Testis (tissue), 3 donors: ENCODE data around the gene HLCS. TPM values are rescaled to one million over a fixed set of nuclear protein-coding genes. Genes with fewer than 3 reads are reported as not detected.

ENCODE experiments used
- DNase-seq: peaks from one replicate; pipeline ENCODE4 v3.0.0-alpha.2; 2019
- H3K27ac ChIP-seq, 2 donors: fragments of 200-600 bp; sonication (generic); one replicate each; pipeline ENCODE4 v1.5.1; 2019
- H3K27me3 ChIP-seq: fragments of 200-600 bp; sonication (generic); one replicate; pipeline ENCODE4 v1.5.1; 2019
- H3K36me3 ChIP-seq: fragments of 200-600 bp; sonication (generic); one replicate; pipeline ENCODE4 v1.5.1; 2017; ENCODE audit warnings: low read depth; ENCODE audit errors: missing control alignments
- H3K4me1 ChIP-seq: fragments of 200-600 bp; sonication (generic); one replicate; pipeline ENCODE4 v1.5.1; 2019
- H3K4me3 ChIP-seq, 2 donors: fragments of 200-600 bp; sonication (generic); one replicate each; pipeline ENCODE4 v1.5.1; 2017 to 2019
- H3K9me3 ChIP-seq: fragments of 200-600 bp; sonication (generic); one replicate; pipeline ENCODE4 v1.5.1; 2017
- POLR2A ChIP-seq: fragments of 450-650 bp; IDR thresholded peaks from one replicate; pipeline ENCODE4 v1.6.1; 2017; ENCODE audit warnings: antibody characterized with exemption, mild to moderate bottlenecking, moderate library complexity
- WGBS, 2 donors: methylation state at CpG; one replicate each; pipeline ENCODE4 v1.1.5; 2018; 5-methylcytosine and 5-hydroxymethylcytosine counted together
- intact Hi-C: fragments of 100-400 bp; cut with DNase I; formaldehyde crosslinking; loops from one replicate; pipeline ENCODE4 v1.15.1; 2023; ENCODE audit warnings: low total_unique reads
- polyA plus RNA-seq: library from polyadenylated mRNA; stranded (reverse); fragments of 350-450 nt; fragmentation: Illumina TruSeq; extraction: RNeasy Lipid Tissue Mini Kit (QIAGEN cat#74804); gene quantifications from one replicate; pipeline ENCODE4 v1.2.3, GENCODE V29; 2014; ENCODE audit warnings: low read depth, low replicate concordance; ENCODE audit not compliant: insufficient read depth
- total RNA-seq, 2 donors: library from RNA; depleted of rRNA; stranded (reverse); fragments of >200 nt; gene quantifications; one replicate each; pipeline ENCODE4 v1.2.3, GENCODE V29; 2016
- TF ChIP-seq, protein P1 (sequence below), 3 experiments: fragments of 450-650 bp in 2 of 3; fragments of 200-600 bp in 1 of 3; sonication (generic) in 1 of 3; IDR thresholded peaks; one replicate each; pipeline ENCODE4 v1.5.1; 2016 to 2019; ENCODE audit warnings: antibody characterized with exemption in 3 of 3, mild to moderate bottlenecking in 2 of 3, moderate library complexity in 1 of 3

The HLCS gene
- total and polyA plus RNA-seq, 3 donors from 2014 or later, result 19.5 to 38.1 (median 30.1) TPM

DNA sequence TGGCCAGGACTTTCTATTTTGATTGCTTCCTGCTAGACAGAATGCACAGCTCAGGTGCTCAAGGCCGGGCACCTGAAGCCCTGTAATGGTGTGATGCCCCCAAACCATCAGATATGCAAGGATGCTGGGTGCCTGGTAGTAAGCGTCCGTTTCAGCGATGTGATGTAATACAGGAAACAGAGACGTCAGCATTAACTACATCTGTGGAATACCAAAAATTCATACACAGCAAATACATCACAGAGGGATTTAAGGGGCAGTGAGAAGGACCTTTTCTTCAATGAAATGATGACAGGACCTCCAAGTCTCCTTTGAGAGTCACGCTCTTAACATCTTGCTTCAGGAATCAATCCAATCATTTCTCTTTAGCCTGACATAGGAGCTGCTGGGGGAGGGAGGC is 203.2 kb downstream of the HLCS start:
- H3K27me3 ChIP-seq, result no peaks in the 10 kb centered on the region
- H3K4me3 ChIP-seq, result no peak overlapping the region
- no peak for DNase-seq
- no peaks in the 10 kb centered on the region for H3K9me3 ChIP-seq
- WGBS, 2 donors, result 88 to 91% methylated on average over 6 of the region's 6 CpGs
- no peak for TF ChIP-seq POLR2A
- TF ChIP-seq, protein P1, sequence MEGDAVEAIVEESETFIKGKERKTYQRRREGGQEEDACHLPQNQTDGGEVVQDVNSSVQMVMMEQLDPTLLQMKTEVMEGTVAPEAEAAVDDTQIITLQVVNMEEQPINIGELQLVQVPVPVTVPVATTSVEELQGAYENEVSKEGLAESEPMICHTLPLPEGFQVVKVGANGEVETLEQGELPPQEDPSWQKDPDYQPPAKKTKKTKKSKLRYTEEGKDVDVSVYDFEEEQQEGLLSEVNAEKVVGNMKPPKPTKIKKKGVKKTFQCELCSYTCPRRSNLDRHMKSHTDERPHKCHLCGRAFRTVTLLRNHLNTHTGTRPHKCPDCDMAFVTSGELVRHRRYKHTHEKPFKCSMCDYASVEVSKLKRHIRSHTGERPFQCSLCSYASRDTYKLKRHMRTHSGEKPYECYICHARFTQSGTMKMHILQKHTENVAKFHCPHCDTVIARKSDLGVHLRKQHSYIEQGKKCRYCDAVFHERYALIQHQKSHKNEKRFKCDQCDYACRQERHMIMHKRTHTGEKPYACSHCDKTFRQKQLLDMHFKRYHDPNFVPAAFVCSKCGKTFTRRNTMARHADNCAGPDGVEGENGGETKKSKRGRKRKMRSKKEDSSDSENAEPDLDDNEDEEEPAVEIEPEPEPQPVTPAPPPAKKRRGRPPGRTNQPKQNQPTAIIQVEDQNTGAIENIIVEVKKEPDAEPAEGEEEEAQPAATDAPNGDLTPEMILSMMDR (IDR thresholded peaks at IDR 0.05), result no peak
- intact Hi-C loops, result no loop called here
- no peak overlapping the region for H3K27ac ChIP-seq
- H3K36me3 ChIP-seq, result no peaks in the 10 kb centered on the region
- H3K4me1 ChIP-seq, result peaks cover 3% of the 10 kb centered on the region

GRCh38 chr21:36762642-36763041 is 203.8 kb downstream of the HLCS start:
- H3K9me3 ChIP-seq, result no peaks in the 10 kb centered on the region
- no peaks in the 10 kb centered on the region for H3K36me3 ChIP-seq
- no peaks in the 10 kb centered on the region for H3K27me3 ChIP-seq
- no peak for TF ChIP-seq POLR2A
- TF ChIP-seq, protein P1 (IDR thresholded peaks at IDR 0.05), result no peak
- no peak overlapping the region for H3K4me3 ChIP-seq
- no peaks in the 10 kb centered on the region for H3K4me1 ChIP-seq
- H3K27ac ChIP-seq, result no peak overlapping the region
- WGBS, 2 donors, result 54 to 59% methylated on average over 9 of the region's 9 CpGs
- intact Hi-C loops, result no loop called here
- DNase-seq, result peak; percentile 23

GRCh38 chr21:36761685-36762084 is 204.8 kb downstream of the HLCS start:
- intact Hi-C loops, result no loop called here
- no peak overlapping the region for H3K4me3 ChIP-seq
- H3K4me1 ChIP-seq, result no peaks in the 10 kb centered on the region
- DNase-seq, result no peak
- no peaks in the 10 kb centered on the region for H3K27me3 ChIP-seq
- no peaks in the 10 kb centered on the region for H3K36me3 ChIP-seq
- 95 to 99% methylated on average over 6 to 11 of the region's 11 CpGs for WGBS, 2 donors
- no peak for TF ChIP-seq POLR2A
- TF ChIP-seq, protein P1 (IDR thresholded peaks at IDR 0.05), result no peak
- no peaks in the 10 kb centered on the region for H3K9me3 ChIP-seq
- H3K27ac ChIP-seq, result no peak overlapping the region

DNA sequence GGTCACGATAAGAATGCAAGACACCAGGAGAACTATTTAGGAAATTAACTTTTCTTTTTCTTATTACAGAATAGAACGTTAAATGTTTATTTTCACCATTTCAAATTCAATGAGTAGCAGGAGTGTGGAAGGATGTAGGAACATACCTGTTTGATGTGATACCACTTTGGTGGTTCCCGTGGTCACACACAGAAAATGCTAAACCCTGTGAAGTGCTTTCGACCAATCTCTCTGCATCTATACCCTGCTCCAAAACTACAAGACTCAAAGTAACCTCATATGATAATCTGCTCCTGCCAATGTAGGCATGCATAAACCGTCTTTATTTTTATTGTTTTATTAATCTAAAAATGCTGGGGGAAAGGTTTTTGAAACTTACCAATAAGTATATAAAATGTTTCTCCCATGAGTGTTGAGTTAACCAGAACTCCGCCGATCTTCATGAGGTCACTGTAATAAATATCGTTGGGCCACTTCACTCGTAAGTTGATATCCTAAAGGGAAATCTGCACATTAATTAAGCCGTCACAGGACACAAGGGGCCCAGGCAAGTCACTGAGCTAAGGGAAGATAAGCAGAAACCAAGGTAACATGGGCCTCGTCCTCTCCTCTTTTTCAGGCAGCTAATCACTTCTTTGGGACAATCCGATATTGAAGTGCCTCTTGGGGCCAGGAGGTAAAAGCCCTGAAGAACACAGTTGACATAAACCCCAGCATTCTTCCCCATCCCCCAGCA is 207.0 kb downstream of the HLCS start:
- no peaks in the 10 kb centered on the region for H3K27me3 ChIP-seq
- no peak for DNase-seq
- intact Hi-C loops, result no loop called here
- TF ChIP-seq POLR2A, result no peak
- TF ChIP-seq, protein P1 (IDR thresholded peaks at IDR 0.05), result no peak
- H3K9me3 ChIP-seq, result no peaks in the 10 kb centered on the region
- H3K36me3 ChIP-seq, result no peaks in the 10 kb centered on the region
- H3K27ac ChIP-seq, result no peak overlapping the region
- H3K4me3 ChIP-seq, result no peak overlapping the region
- H3K4me1 ChIP-seq, result no peaks in the 10 kb centered on the region
- WGBS, 2 donors, result 83 to 87% methylated on average over 12 of the region's 12 CpGs

GRCh38 chr21:36757196-36757595 is 209.3 kb downstream of the HLCS start:
- Histone ChIP-seq H3K36me3 (no peaks in the 10 kb centered on the region), H3K27ac (no peak overlapping the region), H3K4me1 (no peaks in the 10 kb centered on the region), H3K27me3 (no peaks in the 10 kb centered on the region), H3K4me3 (no peak overlapping the region), H3K9me3 (no peaks in the 10 kb centered on the region)
- TF ChIP-seq, protein P1 (IDR thresholded peaks at IDR 0.05), result no peak
- TF ChIP-seq POLR2A, result no peak
- intact Hi-C loops, result no loop called here
- no peak for DNase-seq
- 95 to 96% methylated on average over 6 of the region's 6 CpGs for WGBS, 2 donors
